NB4 (cell line): ENCODE data around the gene ESR2.

ENCODE experiments used
- MAX ChIP-seq: IDR thresholded peaks from 2 replicates; pipeline ENCODE4 v1.6.1; 2011; ENCODE audit warnings: low read depth, low read length
- POLR2A ChIP-seq: IDR thresholded peaks from 2 replicates; pipeline ENCODE4 v1.6.1; 2011; ENCODE audit warnings: mild to moderate bottlenecking; ENCODE audit not compliant: insufficient read length; ENCODE audit errors: extremely low read depth

- TF ChIP-seq POLR2A (no peak), MAX (no peak)
Observed at GRCh38 chr14:64075613-64076005, 218.6 kb downstream of the ESR2 start.
